DMS53 treated with DMSO at 0.1 percent for 48 hours (cell line): Measurements from ENCODE around the gene APOBEC3A.

Source experiments
- DNase-seq: peaks from one replicate; lab custom pipeline; 2025; ENCODE audit not compliant: unreplicated experiment; lab: John Stamatoyannopoulos, UW

APOBEC3A gene

GRCh38 chr22:38957046-38957770 is at the start of gene APOBEC3A:
Gene APOBEC3A (plus strand): TSS chr22:38957609. CDS start chr22:38957692, 83 bp downstream.
- DNase-seq, result no peak

DNA sequence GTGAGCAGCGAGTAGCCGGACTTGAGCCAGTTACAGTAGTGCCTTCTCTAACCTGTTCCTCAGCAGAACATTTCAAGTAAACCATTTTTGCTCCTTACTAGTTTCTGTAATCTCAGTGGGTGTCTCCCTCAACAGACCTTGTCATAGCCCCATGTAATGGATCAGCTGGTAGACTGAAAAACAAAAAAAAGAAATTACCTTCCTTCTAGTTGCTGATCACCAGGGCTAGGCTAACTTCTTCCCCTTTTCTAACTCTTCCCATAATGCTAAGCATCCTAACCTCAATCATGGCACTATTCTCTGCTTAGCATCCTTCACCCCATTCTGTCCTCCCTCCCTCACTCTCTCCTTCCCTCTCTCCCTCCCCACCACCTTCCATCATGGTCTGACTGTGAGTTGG is 49.6 kb upstream of the APOBEC3A start:
- no peak for DNase-seq

DNA sequence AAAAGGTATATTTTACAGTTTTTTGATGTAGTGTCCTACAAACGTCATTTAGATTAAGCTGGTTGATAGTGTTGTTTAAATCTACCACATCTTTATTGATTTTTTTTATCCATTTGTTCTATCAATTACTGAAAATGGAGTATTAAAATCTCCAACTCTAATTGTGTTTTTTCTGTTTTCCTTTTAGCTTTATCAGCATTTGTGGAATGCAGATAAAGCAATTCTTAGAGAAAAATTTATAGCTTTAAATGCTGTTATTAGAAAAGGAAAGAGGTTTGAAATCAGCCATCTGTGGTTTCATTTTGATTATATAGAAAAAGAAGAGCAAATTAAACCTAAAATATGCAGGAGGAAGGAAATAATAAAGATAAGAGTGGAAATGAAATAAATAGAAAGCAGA is 46.0 kb upstream of the APOBEC3A start:
- DNase-seq, result no peak

GRCh38 chr22:38919631-38920190 is 37.7 kb upstream of the APOBEC3A start:
- no peak for DNase-seq

DNA sequence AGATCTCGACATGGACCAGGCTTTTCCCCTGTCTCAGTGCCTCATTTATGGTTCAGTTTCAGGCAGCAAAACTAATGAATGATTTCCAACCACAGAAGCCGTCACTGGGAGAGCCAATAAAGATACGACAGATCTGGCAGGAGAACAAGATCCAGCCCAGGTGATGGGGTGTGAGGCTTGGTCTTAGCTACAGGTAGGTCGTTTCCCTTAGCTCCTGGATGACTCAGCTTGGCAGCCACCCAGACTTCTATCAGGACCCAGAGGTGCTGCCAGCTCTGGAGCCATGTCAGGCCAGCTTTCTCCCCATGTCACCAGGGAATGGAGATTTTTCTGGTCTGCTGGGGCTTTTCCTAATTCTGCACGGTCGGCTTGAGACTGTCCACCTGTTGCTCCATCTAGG is 36.3 kb upstream of the APOBEC3A start:
- peak; percentile 47 for DNase-seq

DNA sequence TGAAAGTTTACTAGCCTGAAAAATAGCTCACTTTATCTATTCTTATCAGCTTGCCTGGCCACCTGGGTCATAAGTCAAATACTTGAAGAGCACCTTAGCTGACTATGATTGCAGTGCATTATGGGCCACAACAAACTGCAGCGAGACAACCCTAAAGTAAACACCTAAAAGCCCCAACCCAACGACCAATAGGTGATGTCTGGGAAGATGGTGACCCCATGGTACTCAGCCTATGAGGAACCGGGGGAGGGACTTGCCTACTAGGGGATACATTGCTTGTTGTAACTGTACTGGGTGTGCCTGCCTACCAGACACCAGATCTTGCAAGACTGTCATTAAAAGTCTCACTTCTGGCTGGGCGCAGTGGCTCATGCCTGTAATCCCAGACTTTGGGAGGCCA is 35.6 kb upstream of the APOBEC3A start:
- no peak for DNase-seq

GRCh38 chr22:38923463-38924346 is 33.7 kb upstream of the APOBEC3A start:
- DNase-seq, result peak; percentile 79

DNA sequence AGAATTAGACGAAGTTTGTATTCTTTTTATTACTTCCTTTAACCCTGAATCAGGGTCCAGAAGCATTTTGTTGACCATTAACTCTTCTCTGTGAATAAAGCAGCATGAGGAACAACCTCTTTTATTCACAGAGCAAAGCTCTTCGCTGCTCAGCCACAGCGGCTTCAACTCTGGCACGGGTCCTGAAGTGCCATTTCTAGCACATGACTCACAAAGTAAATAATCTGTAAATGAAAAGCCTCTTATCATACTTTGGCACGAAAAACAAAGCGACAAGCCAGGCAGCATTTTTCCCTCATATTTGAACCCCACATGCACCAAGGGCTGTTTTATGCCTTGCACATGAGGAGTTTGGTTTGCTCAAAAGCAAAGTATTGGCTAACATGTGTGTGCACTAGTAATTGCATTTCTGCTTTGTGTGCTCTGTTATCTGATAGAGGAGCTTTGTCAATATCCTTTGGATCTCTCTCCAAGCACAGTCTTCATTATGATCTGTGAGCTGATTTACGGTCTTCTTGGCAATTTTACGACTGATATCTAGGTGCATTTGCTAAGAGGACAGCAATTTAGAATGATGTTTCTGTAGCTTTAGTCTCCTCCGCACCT is 33.0 kb upstream of the APOBEC3A start:
- peak; percentile 95 for DNase-seq

DNA sequence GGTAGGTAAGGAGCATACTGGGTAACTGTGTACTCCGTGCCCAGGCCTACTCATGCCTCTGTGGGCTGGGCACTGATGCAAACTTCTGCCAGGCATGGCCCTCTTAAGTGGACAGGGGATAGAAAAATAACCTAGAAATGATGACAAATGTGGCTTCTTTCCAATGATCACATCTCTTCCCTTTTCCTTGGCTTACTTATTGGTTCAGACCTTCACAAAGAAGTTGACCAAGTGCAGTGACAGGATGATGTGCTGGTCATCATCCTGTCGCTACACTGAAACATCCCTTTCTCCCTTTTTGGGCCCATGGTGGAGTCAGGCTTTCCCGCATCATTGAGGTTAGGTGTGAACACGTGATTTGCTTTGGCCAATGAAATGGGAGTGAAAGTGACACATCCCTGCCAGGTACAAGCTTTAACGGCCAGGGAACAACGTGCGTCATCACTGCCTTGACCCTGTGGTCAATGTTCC is 31.8 kb upstream of the APOBEC3A start:
- DNase-seq, result no peak

- DNase-seq, result peak; percentile 83
Measured at GRCh38 chr22:38927033-38927781, 30.2 kb upstream of the APOBEC3A start.

GRCh38 chr22:38930512-38930911 is 26.9 kb upstream of the APOBEC3A start:
- no peak for DNase-seq

DNA sequence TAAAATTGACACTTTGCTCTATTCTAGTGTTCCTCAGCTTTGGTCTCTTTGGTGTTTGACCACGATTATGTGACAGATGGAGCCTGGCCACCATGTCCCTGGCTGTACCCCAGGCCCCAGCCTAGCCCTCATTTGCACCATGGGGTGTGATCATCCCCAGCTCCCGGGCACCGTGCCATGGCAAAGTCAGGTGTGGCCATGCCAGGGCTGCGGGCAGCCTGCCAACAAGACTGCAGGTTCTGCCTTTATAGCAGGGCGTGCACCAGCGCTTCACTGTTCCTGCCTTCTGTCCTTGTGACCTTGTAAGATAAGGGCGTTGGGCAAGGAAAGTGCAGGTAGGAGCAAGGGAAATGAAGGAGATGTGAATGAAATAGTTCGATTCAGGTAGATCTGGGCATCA is 22.4 kb upstream of the APOBEC3A start:
- peak; percentile 53 for DNase-seq

DNA sequence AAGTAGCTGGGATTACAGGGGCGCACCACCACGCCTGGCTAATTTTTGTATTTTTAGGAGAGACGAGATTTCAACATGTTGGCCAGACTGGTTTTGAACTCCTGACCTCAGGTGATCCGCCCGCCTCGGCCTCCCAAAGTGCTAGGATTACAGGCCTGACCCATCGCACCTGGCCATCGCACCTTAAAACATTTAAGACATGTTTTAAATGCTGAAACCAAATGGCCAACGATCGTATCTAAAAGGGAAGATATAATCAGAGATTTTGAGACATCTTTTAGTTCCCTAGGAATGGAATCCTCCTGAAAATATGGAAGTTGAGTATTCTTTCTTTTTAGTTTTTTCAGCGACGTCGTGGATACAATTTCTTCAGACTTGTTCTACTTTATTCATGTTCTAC is 21.8 kb upstream of the APOBEC3A start:
- no peak for DNase-seq

DNA sequence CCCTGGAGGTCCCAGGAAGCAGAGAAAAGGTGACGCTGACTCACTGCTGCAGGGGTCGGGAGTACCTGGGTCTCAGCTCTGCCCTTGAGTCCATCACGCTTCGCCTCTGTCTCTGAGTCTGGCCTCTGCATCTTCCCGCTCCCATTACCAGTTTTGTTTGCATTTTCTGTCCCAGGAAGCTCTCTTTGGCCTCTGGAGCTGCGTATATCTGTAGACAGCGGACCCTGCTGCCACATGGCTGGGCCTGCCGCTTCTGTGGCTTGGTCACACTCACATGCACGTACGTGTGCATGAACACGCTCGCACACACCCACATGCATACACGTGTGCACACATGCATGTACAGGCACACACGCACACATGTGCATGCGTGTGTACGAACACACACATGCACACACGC is 20.8 kb upstream of the APOBEC3A start:
- DNase-seq, result no peak

DNA sequence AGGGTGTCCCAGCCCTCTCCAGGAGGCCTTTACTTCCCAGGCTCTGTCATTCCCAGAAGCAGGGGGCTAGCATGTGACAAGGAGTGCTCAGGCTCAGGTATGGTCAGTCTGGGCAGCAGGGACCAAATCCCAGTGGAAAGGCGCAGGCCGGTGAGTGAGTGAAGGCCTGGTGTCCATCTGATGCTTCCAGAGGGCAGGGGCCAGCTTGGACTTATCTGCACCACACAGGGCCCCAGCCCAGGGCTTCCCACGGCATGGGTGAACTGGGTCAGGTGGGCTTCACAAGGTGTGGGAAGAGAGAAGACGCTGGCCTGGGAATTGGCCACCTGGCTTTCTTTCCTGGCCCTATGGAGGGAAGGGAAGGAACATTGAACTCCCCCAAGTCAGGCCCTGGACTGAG is 20.4 kb upstream of the APOBEC3A start:
- DNase-seq, result no peak

- no peak for DNase-seq
Measured at GRCh38 chr22:38937541-38937940, 19.9 kb upstream of the APOBEC3A start.

DNA sequence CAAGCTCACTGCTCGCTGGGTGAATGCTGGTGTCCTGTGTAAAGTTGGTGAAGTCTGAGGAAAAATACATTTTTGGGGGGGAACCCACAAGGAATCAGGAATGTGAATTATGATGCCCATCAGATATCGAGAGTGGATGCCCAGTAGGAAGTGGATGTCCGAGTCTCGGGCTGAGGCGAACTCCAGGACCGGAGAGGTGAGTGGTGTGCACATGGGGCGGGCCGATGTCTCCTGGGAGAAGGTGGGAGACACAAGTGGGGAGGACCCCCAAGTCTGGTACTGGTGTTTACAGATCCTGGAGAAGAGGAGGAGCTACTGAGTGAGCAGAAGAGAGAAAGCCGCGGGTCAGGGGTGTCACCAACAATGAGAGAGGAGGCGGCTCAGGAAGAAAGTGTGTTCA is 19.2 kb upstream of the APOBEC3A start:
- no peak for DNase-seq

DNA sequence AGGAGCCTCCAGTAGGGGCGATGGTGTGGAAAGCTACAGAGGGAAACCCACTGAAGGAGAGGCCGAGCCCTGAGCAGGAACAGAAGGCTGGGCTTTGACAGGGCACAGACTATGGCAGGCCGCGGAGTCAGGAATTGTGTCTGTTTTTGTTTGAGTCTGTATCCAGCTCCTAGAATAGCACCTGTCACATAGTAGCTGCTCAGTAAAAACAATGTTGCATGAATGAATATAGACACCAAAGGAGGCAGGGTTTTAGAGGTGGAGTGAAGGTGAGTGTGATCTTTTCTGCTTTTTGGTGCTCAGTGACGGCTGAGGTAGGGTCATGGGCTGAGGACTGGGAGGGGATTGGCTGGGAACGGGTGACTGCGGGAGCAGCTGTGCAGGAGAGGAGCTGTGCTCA is 18.5 kb upstream of the APOBEC3A start:
- DNase-seq, result no peak

GRCh38 chr22:38940811-38941384 is 16.5 kb upstream of the APOBEC3A start:
- DNase-seq, result no peak

DNA sequence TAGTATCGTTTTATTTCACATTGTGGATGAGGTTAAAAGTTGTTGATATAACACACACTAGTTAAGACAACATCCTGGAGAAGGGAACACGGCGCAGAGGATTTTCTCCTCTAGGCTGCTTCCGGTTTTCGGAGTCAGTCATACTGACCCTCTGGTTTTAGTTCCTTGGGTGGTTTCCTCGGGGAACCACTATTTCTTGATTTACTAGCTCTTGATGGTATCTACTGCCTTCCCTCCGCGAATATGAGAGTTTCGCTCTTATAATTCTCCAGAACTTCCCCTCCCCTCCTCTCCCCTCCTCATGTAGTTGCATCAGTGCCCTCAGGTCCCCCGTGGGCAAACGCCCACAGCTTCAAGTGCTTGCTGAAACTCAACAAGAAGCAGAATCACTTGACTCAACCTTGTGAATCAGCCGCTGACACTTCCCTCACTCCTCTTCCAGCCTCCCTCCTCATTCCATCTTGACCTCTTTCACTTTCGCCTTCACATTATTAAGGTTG is 15.9 kb upstream of the APOBEC3A start:
- no peak for DNase-seq
